ENCODE data around the gene CCDC170.

DNA sequence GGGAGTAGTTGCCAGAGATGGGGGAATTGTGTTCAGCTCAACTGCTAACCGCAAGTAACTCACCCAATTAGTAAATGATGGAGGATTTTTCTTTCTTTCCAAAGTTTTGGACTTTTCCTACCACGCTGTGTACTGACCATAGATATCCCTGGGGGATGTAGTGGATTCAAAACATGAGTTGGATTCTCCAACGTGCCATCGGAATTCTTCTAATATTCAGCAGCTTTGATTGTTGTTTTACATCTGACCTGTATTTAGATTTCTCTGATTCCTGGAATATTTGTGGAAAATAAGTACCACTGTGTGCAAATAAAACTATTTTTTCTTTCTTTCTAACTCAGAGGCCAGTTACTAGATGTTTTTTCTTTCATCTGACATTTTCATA lies 1.1 kb downstream of the CCDC170 start:
- TF ChIP-seq, protein P1, sequence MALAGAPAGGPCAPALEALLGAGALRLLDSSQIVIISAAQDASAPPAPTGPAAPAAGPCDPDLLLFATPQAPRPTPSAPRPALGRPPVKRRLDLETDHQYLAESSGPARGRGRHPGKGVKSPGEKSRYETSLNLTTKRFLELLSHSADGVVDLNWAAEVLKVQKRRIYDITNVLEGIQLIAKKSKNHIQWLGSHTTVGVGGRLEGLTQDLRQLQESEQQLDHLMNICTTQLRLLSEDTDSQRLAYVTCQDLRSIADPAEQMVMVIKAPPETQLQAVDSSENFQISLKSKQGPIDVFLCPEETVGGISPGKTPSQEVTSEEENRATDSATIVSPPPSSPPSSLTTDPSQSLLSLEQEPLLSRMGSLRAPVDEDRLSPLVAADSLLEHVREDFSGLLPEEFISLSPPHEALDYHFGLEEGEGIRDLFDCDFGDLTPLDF (CRISPR knock-in tag; IDR thresholded peaks at IDR 0.05) = no peak
- TF ChIP-seq SPI1 (IDR thresholded peaks at IDR 0.05; ENCODE audit: borderline replicate concordance, low read depth, low read length) = no peak
